Activated gamma-delta T cell treated with Interleukin-2 at 50 U/mL for 16 hours (primary cell): Measurements from ENCODE around the gene COL4A2.
"Not testable (repeated sequence)": the region's sequence is repeated elsewhere in the genome, so short reads cannot be mapped to it uniquely, and the experiment has no call there.

Source experiments
- DNase-seq: peaks from one replicate; pipeline ENCODE4 v3.0.0-alpha.2; 2020

Gene COL4A2

GRCh38 chr13:110523180-110523579, 216.1 kb downstream of the COL4A2 start:
- no peak for DNase-seq

GRCh38 chr13:110523838-110524540, 216.9 kb downstream of the COL4A2 start:
- DNase-seq, result no peak

- DNase-seq, result no peak
Observed at GRCh38 chr13:110524541-110525257, 217.6 kb downstream of the COL4A2 start.

- no peak for DNase-seq
Observed at GRCh38 chr13:110525328-110526319, 218.5 kb downstream of the COL4A2 start.

- no peak for DNase-seq
Observed at GRCh38 chr13:110528371-110528770, 221.3 kb downstream of the COL4A2 start.

- DNase-seq, result no peak
Observed at GRCh38 chr13:110528911-110529310, 221.8 kb downstream of the COL4A2 start.

- no peak for DNase-seq
Observed at GRCh38 chr13:110529522-110530311, 222.6 kb downstream of the COL4A2 start.

- DNase-seq, result no peak
Observed at GRCh38 chr13:110531100-110531499, 224.0 kb downstream of the COL4A2 start.

- no peak for DNase-seq
Observed at GRCh38 chr13:110531671-110532083, 224.6 kb downstream of the COL4A2 start.

GRCh38 chr13:110532258-110532657, 225.2 kb downstream of the COL4A2 start:
- not testable (repeated sequence) for DNase-seq

GRCh38 chr13:110533771-110534670, 226.9 kb downstream of the COL4A2 start:
- DNase-seq, result no peak

- no peak for DNase-seq
Observed at GRCh38 chr13:110535526-110535925, 228.4 kb downstream of the COL4A2 start.

GRCh38 chr13:110536006-110536693, 229.1 kb downstream of the COL4A2 start:
- no peak for DNase-seq

- no peak for DNase-seq
Observed at GRCh38 chr13:110538632-110539031, 231.5 kb downstream of the COL4A2 start.

GRCh38 chr13:110539894-110540293, 232.8 kb downstream of the COL4A2 start:
- no peak for DNase-seq

- no peak for DNase-seq
Observed at GRCh38 chr13:110540871-110541525, 233.9 kb downstream of the COL4A2 start.

- DNase-seq, result no peak
Observed at GRCh38 chr13:110541526-110541920, 234.4 kb downstream of the COL4A2 start.

- DNase-seq, result no peak
Observed at GRCh38 chr13:110542169-110542796, 235.2 kb downstream of the COL4A2 start.

GRCh38 chr13:110546378-110546777, 239.3 kb downstream of the COL4A2 start:
- no peak for DNase-seq

- no peak for DNase-seq
Observed at GRCh38 chr13:110546926-110547325, 239.8 kb downstream of the COL4A2 start.
